DND-41 (cell line): ENCODE data around the gene KIAA1755.

ENCODE experiments used
- ATAC-seq: fragments of 200-7000 bp; cut with Tn5 transposase; 3 replicates; pipeline ENCODE4 v1.9.1; 2021; ENCODE audit warnings: low read depth; ENCODE audit not compliant: insufficient read depth
- DNase-seq: peaks from one replicate; pipeline ENCODE4 v3.0.0-alpha.2; 2020
- H2AFZ ChIP-seq: 2 replicates; pipeline ENCODE4 v1.6.0; 2012; ENCODE audit warnings: low read depth, low read length
- H3K27ac ChIP-seq: 2 replicates; pipeline ENCODE4 v1.5.1; 2012; ENCODE audit warnings: low read length, inconsistent platforms
- H3K27me3 ChIP-seq: fragments of 200-600 bp; sonication (generic); 2 replicates; pipeline ENCODE4 v1.6.0; 2012; ENCODE audit warnings: low read length, mild to moderate bottlenecking, inconsistent platforms; ENCODE audit not compliant: insufficient read depth, poor library complexity
- H3K36me3 ChIP-seq: 2 replicates; pipeline ENCODE4 v1.5.1; 2012; ENCODE audit warnings: low read length, inconsistent platforms; ENCODE audit not compliant: insufficient read depth
- H3K4me1 ChIP-seq: 2 replicates; pipeline ENCODE4 v1.5.1; 2012; ENCODE audit warnings: mild to moderate bottlenecking, low read length; ENCODE audit not compliant: insufficient read depth
- H3K4me2 ChIP-seq: 2 replicates; pipeline ENCODE4 v1.6.0; 2012; ENCODE audit warnings: mild to moderate bottlenecking, moderate library complexity, low read length, inconsistent platforms; ENCODE audit not compliant: insufficient read depth
- H3K4me3 ChIP-seq, 2 experiments: fragments of 200-600 bp in 1 of 2; shearing (Covaris generic) in 1 of 2; 2 replicates each; pipeline ENCODE4 v1.5.1; 2012 to 2016; ENCODE audit warnings: inconsistent platforms in 2 of 2, low read length in 2 of 2, mild to moderate bottlenecking in 2 of 2, low read depth in 1 of 2, moderate library complexity in 1 of 2
- H3K79me2 ChIP-seq: 2 replicates; pipeline ENCODE4 v1.6.0; 2012; ENCODE audit warnings: low read length, inconsistent platforms; ENCODE audit not compliant: insufficient read depth
- H3K9ac ChIP-seq: 2 replicates; pipeline ENCODE4 v1.6.0; 2012; ENCODE audit warnings: low read depth, mild to moderate bottlenecking, inconsistent platforms, low read length, moderate library complexity
- H3K9me3 ChIP-seq: 2 replicates; pipeline ENCODE4 v1.5.1; 2012; ENCODE audit warnings: low read length, moderate library complexity, mild to moderate bottlenecking, inconsistent platforms; ENCODE audit not compliant: insufficient read depth, severe bottlenecking
- H4K20me1 ChIP-seq: 2 replicates; pipeline ENCODE4 v1.6.0; 2012; ENCODE audit warnings: low read length; ENCODE audit not compliant: insufficient read depth
- EZH2 ChIP-seq: IDR thresholded peaks from 3 replicates; pipeline ENCODE4 v1.6.1; 2012; ENCODE audit warnings: borderline replicate concordance, low read depth, mild to moderate bottlenecking, moderate library complexity, low read length, inconsistent platforms; ENCODE audit not compliant: severe bottlenecking
- TF ChIP-seq, protein P1 (sequence below): IDR thresholded peaks from 2 replicates; pipeline ENCODE4 v1.5.1; 2012; ENCODE audit warnings: borderline replicate concordance, low read length, moderate library complexity, mild to moderate bottlenecking; ENCODE audit not compliant: poor library complexity, severe bottlenecking; ENCODE audit errors: extremely low read depth

Gene KIAA1755

DNA sequence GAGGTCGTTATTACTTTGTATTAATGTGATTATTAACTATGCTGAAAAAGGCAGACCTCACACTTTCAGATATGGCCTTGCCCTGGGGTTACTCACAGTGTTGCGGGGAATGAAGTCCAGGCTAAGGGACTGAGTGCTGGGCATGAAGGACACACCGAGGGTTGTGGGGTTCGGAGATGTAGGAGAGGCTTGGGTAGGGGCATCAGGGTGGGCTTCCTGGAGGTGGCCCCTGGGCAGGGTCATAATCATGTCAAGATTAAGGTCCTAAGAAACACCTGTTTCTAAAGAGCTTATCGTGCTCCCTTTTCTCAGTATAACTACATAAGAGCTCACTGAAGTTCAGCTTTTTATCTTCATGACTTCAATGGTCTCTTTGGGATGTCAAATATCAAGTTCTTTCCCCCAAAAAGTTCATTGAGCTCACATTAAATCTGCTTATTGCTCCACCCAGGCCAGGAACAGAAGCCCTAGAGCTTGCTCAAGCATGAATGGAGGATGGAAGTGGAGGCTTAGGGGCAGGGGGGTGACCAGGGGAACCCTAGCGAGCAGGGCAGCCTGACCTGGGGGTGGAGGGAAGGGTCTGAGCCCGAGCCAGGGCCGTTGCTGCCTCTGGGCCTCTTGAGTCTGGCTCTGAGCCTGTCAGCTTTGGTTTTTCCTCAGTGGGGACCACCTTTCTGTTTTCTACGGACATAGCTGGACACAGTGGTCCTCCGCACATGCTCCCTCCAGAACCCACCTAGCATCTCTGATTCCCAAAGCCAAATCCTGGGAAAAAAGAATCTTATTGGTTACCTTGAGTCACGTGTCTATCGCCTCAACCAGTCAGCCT is 58.2 kb downstream of the KIAA1755 start:
- no peak overlapping the region for H3K4me2 ChIP-seq
- no peak overlapping the region for H2AFZ ChIP-seq
- no peaks in the 10 kb centered on the region for H4K20me1 ChIP-seq
- H3K79me2 ChIP-seq: no peaks in the 10 kb centered on the region
- no peaks in the 10 kb centered on the region for H3K36me3 ChIP-seq
- no peaks in the 10 kb centered on the region for H3K9me3 ChIP-seq
- no peaks in the 10 kb centered on the region for H3K4me1 ChIP-seq
- no peak for ATAC-seq
- no peak overlapping the region for H3K27ac ChIP-seq
- H3K9ac ChIP-seq: no peak overlapping the region
- H3K4me3 ChIP-seq: no peak overlapping the region
- no peaks in the 10 kb centered on the region for H3K27me3 ChIP-seq
- TF ChIP-seq, protein P1, sequence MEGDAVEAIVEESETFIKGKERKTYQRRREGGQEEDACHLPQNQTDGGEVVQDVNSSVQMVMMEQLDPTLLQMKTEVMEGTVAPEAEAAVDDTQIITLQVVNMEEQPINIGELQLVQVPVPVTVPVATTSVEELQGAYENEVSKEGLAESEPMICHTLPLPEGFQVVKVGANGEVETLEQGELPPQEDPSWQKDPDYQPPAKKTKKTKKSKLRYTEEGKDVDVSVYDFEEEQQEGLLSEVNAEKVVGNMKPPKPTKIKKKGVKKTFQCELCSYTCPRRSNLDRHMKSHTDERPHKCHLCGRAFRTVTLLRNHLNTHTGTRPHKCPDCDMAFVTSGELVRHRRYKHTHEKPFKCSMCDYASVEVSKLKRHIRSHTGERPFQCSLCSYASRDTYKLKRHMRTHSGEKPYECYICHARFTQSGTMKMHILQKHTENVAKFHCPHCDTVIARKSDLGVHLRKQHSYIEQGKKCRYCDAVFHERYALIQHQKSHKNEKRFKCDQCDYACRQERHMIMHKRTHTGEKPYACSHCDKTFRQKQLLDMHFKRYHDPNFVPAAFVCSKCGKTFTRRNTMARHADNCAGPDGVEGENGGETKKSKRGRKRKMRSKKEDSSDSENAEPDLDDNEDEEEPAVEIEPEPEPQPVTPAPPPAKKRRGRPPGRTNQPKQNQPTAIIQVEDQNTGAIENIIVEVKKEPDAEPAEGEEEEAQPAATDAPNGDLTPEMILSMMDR: no peak
- TF ChIP-seq EZH2: no peak
- DNase-seq: no peak

DNA sequence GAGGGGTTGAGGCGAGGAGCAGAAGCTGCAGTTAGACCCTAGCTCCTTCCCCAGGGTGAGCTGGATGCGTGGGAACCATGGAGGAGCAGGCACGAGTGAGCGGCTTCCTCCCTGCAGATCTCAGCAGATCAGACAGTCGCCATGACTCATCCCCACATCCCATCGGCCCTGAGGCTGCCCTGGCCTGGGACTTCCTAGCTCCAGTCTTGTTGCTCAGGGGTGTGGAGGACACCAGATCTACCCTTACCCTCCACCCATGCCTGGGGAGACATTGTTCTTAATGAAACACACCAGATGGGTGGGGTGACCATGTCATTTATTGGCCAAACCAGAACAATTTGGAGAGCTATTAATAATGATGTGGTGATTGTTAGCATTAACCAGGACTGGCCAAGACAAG is 59.2 kb downstream of the KIAA1755 start:
- ATAC-seq (no peak), DNase-seq (no peak)
- H3K27me3 ChIP-seq: no peaks in the 10 kb centered on the region
- no peak overlapping the region for H3K4me2 ChIP-seq
- no peak for TF ChIP-seq EZH2
- TF ChIP-seq, protein P1: no peak
- no peak overlapping the region for H3K9ac ChIP-seq
- H3K9me3 ChIP-seq: no peaks in the 10 kb centered on the region
- no peak overlapping the region for H2AFZ ChIP-seq
- no peaks in the 10 kb centered on the region for H3K79me2 ChIP-seq
- no peak overlapping the region for H3K4me3 ChIP-seq
- no peak overlapping the region for H3K27ac ChIP-seq
- 0 out of 2 replicates have a peak, but pooled peaks cover 2% of the 10 kb centered on the region for H4K20me1 ChIP-seq
- no peaks in the 10 kb centered on the region for H3K36me3 ChIP-seq
- H3K4me1 ChIP-seq: no peaks in the 10 kb centered on the region

DNA sequence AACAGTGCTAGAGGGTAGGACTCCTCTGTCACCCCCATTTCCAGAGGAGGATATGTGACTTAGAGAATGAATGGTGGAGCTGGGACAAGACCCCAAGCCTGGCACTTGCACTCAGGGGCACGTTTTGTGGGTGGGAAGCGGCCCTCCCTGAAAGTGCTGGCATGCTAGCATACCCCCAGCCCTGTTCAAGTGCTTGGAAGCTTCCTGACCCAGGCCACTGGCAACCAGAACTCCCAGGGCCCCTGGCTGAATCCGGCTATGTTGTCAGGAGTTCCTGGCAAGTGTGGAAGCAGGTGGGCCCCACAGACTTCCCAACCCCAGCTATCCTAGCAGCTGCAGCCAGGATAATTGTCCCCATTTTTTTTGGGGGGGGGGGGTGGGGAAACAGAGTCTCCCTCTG is 59.9 kb downstream of the KIAA1755 start:
- Histone ChIP-seq H2AFZ (no peak overlapping the region), H3K9ac (no peak overlapping the region), H3K4me2 (no peak overlapping the region), H3K27ac (no peak overlapping the region), H3K79me2 (no peaks in the 10 kb centered on the region), H3K36me3 (no peaks in the 10 kb centered on the region), H3K4me1 (no peaks in the 10 kb centered on the region), H3K9me3 (no peaks in the 10 kb centered on the region), H3K27me3 (no peaks in the 10 kb centered on the region), H3K4me3 (no peak overlapping the region), H4K20me1 (0 out of 2 replicates have a peak, but pooled peaks cover 4% of the 10 kb centered on the region)
- DNase-seq (no peak), ATAC-seq (no peak)
- TF ChIP-seq, protein P1: no peak
- no peak for TF ChIP-seq EZH2
